DMS53 (cell line): ENCODE results near the gene ACSL1.

Experiments
- DNase-seq: peaks from one replicate; lab custom pipeline; 2025; lab: John Stamatoyannopoulos, UW

The ACSL1 gene, protein sequence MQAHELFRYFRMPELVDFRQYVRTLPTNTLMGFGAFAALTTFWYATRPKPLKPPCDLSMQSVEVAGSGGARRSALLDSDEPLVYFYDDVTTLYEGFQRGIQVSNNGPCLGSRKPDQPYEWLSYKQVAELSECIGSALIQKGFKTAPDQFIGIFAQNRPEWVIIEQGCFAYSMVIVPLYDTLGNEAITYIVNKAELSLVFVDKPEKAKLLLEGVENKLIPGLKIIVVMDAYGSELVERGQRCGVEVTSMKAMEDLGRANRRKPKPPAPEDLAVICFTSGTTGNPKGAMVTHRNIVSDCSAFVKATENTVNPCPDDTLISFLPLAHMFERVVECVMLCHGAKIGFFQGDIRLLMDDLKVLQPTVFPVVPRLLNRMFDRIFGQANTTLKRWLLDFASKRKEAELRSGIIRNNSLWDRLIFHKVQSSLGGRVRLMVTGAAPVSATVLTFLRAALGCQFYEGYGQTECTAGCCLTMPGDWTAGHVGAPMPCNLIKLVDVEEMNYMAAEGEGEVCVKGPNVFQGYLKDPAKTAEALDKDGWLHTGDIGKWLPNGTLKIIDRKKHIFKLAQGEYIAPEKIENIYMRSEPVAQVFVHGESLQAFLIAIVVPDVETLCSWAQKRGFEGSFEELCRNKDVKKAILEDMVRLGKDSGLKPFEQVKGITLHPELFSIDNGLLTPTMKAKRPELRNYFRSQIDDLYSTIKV

DNA sequence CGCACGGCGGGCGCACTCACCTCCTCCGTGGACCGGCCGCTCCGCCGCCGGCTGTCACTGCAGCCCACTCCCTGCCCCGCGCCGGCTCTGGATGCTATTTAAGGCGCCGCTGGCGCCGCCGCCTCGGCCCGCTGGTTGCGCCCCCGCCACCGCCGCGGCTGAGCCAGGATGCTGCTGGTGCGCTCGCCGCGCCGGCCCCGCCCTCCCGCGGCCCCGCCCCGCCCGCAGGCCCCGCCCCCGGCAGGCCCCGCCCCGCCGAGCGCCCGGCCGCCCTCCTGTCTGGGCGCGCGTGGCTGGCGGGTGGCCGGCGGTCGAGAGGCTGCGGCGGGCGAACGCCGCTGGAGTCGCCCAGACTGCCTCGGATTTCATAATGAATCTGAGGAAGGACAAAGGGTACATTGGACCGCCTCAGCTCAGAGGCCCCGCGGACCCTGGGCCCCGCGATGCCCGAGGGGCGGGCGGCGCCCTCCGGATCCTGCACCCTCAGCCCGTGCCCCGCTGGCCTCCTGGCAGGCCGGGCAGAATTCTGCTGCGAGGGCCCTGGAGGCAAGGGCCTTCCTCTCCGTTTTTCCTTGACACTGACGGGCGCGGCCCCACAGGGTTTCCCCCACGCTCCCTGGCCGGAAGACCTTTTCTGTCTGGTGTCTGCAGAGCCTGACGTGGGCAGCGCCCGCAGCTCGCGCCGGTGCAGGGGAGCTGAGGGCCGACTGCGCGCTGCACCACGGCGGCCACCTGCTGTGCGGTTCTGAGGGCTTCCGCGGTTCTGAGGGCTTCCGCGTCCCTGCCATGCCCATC lies at the start of gene ACSL1:
Gene ACSL1, minus strand, starts transcription at position 73 of the 795 bp plus-strand sequence. CDS start 22,454 bp downstream, outside the sequence.
- peak; percentile 79 for DNase-seq

DNA sequence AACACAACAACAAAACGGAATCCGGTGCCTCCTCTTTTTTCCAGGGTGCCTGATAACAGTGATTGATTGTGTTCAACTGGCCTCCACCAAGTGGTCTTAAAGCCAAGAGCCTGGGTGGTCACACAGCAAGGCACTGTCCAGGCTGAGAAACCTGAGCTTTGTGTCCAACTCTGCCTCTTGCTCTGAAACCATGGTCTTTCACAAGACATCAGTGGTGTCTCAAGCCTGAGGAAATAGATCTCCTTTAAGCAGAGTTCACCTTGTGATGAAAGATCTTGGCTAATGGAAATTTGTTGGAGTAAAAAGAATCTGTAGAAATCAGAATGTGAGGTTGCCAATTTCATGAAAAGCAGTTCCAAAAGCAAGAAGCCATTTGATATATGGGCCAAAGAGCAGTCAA lies 47.3 kb upstream of the ACSL1 start:
- DNase-seq = no peak

DNA sequence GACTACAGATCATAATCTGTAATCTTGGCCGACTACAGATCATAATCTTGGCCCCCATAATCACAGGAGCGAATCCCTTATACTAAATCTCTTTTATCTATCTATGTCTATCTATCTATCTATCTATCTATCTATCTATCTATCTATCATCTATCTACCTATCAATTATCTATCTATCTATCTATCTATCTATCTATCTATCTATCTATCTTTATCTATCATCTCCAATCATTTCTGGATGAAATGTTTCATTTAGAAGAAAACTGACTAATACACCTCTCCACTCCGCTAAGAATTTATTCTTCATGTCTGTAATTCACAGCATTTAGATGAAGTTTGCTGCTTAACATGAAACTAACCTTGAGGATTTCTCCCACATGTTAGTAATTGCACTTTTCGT lies 45.0 kb upstream of the ACSL1 start:
- DNase-seq = no peak

DNA sequence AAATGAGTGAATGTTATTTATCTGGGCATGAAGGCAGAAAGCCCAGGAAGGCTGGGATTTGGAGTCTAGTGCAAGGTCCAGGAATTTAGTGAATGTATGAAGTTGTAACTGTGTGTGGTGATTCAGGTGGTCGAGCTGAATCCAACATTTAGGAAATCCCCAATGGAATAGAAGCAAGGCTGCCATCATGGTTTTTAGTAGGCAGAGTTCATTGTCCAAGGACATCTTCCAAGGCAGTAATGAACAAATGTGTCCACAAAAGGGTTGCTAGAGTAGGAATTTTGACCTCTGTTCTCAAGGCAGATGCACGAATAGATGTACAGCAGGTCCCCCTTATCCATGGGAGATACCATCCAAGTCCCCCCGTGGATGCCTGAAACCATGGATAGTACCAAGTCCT lies 42.9 kb upstream of the ACSL1 start:
- no peak for DNase-seq

DNA sequence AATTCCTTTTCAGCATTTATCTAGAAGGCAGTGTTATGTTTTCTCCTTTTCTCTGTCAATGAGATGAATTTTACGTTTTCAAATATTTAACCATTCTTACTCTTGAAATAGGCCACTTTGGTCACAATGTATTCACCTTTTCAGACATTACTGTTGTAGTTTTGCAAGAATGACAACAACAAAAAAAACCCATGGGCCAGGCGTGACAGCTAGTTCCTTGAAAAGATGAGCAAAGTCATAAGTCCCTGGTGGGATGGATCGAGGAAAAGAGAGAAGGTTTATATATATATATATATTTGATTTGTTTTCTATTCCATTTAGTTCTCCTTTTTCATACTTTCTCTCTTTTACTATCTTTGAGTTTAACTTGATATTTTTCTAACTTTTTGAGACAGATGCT lies 38.1 kb upstream of the ACSL1 start:
- no peak for DNase-seq

DNA sequence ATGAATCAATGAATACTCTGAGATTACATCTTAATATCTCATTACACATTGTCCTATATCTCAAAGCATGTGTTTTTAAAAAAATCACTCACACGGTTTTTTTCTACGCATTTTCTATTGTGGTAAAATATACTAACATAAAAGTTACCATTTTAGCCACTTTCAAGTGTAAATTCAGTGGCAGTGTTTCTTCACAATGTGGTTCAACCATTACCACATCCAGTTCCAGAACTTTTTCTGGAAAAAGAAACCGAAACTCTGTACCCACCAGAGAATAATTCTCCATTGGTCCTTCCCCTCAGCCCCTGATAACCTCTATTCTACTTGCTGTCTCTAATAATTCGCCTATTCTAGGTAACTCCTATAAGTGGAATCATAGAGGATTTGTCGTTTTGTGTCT lies 35.3 kb upstream of the ACSL1 start:
- no peak for DNase-seq

DNA sequence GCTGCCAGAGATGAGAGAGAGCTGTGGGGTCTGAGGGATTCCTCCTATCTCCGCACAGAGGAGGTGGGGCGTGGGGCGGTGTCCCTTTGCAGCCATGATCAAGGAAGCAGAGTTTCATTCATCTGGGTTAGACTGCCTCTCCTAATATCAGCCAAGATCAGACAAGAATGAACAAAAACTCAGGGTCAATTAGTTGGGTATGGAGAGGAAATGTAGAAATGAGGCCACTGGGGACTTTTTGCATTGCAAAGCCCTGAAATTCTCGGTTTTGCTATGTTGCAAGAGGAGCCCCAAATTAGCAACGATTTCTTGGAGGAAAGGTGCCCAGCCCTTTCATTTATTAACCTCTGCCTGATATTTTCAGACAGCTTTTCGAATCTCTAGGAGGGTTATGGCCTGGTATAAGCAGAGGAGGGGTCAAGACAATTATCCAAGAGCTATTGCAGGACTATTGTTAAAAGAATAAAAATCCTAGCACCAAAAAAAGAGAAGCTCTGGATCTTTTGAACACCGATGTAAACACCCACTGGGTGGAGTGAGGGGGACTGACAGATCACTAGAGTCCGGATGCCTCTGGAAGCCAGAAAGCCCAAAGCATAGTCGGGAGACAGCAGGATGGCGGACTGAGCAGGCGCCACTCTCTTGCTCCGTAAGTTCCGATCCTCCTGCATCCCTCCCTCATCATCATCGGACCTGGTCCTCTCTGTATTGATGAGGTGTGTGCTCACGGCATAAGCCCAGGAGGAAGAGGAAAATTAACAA lies 34.4 kb upstream of the ACSL1 start:
- no peak for DNase-seq

DNA sequence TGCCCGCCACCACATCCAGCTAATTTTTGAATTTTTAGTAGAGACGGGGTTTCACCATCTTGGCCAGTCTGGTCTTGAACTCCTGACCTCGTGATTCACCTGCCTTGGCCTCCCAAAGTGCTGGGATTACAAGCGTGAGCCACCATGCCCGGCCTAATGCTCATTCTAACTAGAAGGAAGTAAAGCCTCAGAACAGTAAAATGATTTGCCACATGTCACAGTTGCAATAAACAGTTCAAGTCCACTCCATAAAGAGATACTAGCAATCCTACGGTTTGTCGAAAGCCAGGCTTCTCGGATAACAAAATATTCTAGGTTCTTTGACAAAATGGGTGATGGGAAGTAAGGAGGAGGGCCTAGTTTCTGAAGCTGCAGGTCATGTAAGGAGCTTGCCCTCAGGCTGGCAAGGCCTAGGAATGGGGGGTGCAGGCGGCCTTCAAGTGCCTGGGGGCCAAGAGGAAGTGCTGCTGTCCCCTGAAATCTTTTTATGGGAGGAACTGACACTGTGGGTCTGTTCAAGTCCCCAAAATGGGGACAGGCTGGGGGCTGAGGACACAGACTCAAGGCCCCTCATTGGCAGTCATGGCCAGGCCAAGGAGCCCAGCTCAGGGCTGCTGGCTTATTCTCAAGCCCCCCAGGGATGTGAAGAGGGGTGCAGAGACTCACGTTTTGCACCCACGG lies 31.8 kb upstream of the ACSL1 start:
- DNase-seq = no peak

DNA sequence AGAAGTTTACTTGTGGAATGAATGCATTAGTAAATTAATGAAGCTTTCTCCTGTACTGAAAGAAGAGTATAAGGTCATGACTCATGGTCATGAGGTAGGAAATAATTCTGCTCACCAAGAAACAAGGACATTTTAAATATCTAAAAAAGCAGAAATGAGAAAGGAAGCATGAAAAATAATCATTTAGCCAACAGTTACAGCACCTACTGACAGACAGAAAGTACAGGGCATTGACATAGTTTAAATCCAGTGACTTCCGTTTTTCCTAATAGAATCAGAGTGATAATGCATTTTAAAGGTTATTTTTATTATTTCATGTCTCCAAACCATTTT lies 30.5 kb upstream of the ACSL1 start:
- no peak for DNase-seq

DNA sequence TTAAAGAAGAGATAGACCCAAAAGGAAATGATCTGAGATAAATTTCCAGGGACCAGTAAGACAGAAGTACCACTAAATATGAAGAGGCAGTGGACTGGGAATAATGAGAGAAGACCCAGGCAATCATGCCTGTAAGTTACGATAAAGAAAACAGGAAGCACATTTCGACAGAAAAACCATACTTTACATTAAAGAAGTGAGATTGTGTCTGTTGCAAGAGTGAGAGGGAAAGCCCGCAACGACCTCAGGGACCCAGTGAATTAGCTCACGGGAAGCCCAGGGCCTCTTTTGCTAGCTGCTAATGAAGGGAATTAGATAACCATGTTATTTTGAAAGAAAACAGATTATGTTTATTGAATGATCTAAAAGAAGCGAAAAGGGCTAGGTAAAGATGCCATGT lies 28.9 kb upstream of the ACSL1 start:
- no peak for DNase-seq

DNA sequence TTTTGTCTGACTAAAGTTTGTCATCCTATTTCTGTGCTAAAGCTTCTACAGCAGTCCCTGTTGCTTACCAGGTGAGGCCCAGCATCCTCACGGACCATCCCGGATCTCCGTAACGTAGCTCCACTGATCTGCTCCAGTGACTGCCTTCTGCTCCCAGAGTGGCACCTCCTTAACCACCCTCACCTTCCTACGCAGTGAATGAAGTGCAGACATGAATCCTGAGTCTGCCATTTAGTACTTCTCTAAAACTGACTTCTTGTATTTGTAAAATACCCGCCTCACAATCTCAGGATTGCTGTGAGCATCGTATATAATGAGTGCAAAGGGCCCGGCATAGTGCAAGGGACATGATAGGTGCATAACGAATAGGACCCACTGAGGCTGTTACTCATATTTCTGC lies 27.7 kb upstream of the ACSL1 start:
- DNase-seq = no peak

DNA sequence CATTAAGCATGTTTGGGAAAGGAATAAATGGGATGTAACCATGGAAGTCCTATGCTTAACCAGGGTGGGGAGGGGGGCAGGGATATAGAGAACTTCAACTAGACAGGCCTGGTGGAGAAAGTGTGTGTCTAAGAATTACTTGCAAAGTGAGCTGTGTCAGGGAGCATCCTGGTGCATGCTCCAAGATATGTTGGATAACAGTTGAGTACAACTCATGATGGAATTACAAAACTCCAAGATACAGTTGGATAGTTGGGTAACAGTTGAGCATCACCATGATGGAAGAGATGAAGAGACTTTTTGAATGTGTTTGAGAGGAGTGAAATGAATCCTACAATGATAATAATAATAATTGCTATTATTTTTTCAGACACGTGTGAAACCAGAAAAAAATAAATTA lies 26.1 kb upstream of the ACSL1 start:
- no peak for DNase-seq

DNA sequence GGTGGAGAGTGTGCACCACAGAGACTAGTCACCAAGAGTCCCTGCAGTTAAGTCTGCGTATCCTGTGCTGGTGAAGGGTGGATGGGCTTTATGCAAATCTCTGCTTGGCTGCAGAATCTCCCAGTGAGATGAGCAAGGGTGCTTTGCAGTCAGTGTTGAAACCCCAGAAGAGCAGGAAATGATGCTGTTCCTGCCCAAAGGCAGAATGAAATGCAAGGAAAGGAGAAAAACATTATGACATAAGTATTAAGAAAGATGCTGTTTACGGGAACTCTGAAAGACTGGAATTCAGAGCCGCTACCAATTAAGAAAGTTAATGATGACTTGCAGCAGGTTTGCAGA lies 25.4 kb upstream of the ACSL1 start:
- DNase-seq = no peak

DNA sequence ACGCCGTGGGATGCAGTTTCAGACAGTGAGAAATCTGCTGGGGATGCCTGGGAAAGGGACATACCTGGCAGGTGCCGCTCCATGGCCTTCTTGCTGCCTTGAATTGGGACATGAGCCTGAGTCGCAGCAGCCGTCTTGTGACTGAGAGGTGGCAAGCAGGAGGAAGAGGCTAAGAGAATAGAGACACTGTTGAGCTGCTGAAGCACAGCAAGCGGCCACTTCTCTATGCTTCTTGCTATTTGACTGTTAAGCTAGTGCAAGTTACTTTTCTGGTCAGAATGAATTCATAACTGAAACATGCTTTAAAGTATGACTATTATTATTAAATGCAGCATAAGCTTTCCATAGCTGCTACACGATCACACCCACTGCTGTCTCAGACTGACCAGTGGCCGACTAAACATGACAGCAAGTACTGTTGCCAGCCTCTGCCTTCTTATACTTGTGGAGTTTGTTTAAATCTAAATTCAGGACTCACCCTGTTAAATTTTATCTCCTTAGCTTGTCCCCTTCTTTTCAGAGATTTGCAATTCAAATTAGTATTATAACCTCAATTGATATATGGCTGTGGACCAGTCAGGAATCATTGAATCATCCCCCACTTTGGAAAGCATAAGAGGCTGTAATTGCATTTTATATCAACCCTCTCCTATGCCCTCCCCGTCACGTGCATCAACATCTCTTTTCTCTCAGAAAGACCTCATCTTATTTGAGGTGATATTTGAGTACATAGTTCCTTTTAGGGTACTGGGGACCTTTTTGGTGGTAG lies 24.8 kb upstream of the ACSL1 start:
- DNase-seq = no peak

DNA sequence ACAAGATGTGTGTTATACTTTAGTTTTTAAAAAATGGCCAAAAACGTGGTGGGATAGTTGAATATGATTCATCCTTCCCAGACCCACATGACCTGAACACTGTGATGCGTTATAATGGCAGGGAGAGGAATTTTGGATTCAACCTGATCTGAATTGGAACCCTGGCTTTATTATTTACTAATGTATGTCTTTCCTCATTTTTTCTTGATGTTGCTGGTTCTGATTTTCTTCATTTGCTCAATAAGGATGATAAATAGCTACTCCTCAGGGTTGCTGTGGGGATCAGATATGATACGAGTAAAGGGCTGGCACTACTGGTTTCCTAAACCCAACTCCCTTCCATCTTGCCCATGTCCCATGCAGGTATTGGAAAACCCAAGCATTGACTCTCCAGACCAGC lies 24.2 kb upstream of the ACSL1 start:
- DNase-seq = no peak

DNA sequence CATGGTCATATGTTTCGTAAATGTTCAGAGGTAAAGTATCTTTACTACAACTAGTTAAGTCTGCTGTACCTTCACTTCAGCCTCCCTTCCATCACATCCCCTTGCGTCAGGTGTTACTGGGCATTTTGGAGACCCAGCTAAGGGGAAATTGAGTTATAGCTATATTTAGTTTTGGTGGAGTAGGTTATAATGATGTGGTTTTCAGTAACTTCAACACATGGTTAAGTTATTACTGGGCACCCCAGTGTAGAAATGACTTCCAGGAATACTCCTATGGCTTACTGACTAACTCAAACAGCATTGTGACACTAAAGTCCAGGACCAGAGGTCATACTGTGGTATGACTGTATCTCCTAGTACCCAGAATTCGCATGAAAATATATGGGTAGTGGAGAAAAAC lies 23.4 kb upstream of the ACSL1 start:
- no peak for DNase-seq

DNA sequence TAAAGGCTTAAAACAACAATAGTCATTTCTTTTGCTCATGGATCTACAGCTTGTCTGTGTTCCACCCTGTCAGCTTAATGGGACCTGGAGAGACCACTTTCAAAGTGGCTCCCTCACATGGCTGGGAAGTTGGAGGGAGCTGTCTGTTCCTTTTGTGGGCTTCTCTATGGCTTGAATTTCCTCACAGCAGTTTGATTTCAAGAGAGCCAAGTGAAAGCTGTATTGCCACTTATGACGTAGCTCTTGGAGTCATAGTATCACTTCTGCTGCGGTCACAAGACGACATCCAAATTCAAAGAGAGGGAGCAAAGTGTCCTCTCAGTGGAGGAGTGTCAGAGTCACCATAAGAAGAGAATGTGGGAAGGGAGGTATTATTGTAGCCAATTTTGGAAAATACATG lies 22.7 kb upstream of the ACSL1 start:
- no peak for DNase-seq

DNA sequence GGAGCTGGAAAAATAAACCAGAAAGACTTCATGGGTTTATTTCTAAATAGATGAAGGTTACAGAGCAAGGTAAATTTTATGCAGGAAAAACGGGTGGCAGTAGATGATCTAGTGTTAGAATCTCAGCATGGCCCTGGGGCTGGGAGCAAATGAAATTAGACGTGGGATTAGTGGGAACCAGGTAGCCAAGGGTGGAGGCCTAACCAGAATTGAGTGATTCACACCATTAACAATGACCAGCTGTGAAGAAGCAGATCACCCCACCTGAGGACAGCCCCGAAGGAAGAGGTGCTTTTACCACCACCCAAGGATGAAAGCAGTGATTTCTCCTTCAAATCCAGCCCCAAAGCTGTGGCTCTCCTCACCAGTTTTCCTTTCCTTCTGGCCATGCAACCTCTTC lies 20.8 kb upstream of the ACSL1 start:
- no peak for DNase-seq

DNA sequence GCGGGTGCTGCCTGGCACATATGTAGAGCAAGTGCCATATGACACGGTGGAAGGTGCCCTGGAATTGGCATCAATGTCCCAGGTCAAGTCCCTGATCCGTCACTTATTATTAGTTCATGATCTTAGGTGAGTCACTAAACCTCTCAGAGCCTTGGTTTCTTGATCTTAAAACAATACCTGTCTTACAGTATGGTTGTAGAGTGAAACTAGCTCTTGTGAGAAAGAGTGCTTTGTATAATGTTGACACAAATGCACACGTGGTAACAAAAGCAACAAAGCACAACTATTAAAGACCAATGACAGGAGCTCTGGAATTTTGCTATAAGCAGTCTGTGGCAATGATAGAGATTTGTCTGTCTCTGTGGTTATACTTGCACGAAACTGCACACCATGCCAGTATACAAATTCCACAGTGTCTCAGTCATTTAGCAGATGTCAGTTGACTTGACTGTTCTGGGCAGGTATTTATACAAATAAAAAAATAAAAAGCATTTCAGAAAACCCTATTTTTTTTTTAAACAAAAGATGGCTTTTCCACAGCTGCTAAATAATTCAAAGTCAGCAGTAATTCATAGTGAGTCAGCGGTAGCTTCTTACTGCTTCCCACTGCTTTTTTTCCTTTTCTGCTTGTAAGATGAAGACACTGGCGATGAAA lies 19.7 kb upstream of the ACSL1 start:
- DNase-seq = peak; percentile 43

DNA sequence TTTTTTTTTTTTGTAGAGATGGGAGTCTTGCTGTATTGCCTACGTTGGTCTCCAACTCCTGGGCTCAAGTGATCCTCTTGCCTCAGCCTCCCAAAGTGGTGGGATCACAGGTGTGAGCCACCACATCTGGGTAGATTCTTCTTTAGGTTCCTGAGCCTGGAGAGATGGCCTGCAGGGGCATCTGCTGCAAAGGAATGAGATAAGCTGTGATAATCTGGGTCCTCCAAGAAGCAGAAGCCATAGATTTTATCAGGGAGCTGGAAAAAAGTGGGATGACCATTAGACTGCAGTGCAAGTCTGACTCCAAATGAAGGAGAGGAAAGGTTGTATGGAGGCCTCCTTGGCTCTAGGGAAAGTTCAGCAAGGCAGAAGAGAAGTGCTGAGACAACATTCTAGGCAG lies 19.0 kb upstream of the ACSL1 start:
- no peak for DNase-seq
